Measurements from ENCODE around the gene CDC123. TPM values are rescaled to one million over a fixed set of nuclear protein-coding genes. Genes with fewer than 3 reads are reported as not detected.

Gene CDC123, protein sequence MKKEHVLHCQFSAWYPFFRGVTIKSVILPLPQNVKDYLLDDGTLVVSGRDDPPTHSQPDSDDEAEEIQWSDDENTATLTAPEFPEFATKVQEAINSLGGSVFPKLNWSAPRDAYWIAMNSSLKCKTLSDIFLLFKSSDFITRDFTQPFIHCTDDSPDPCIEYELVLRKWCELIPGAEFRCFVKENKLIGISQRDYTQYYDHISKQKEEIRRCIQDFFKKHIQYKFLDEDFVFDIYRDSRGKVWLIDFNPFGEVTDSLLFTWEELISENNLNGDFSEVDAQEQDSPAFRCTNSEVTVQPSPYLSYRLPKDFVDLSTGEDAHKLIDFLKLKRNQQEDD
- polyA plus RNA-seq (2011; rRNA removed), result 164 and 193 TPM in 2 replicates
- polyA plus RNA-seq (2012; cell fraction: cytosol; rRNA removed), result 134 and 146 TPM in 2 replicates
- polyA plus RNA-seq (2012; cell fraction: nucleus; rRNA removed), result 52.2 and 53.9 TPM in 2 replicates
- polyA plus RNA-seq (2017; fragmentation: RNase III; extraction: RNeasy Plus Mini Kit Qiagen cat#74134 plus additional on column Dnase treatment), result 192 to 196 TPM (median 195 TPM) in 3 replicates
- polyA minus RNA-seq (2011; rRNA and poly(A)+ RNA removed), result 281 and 294 TPM in 2 replicates

DNA sequence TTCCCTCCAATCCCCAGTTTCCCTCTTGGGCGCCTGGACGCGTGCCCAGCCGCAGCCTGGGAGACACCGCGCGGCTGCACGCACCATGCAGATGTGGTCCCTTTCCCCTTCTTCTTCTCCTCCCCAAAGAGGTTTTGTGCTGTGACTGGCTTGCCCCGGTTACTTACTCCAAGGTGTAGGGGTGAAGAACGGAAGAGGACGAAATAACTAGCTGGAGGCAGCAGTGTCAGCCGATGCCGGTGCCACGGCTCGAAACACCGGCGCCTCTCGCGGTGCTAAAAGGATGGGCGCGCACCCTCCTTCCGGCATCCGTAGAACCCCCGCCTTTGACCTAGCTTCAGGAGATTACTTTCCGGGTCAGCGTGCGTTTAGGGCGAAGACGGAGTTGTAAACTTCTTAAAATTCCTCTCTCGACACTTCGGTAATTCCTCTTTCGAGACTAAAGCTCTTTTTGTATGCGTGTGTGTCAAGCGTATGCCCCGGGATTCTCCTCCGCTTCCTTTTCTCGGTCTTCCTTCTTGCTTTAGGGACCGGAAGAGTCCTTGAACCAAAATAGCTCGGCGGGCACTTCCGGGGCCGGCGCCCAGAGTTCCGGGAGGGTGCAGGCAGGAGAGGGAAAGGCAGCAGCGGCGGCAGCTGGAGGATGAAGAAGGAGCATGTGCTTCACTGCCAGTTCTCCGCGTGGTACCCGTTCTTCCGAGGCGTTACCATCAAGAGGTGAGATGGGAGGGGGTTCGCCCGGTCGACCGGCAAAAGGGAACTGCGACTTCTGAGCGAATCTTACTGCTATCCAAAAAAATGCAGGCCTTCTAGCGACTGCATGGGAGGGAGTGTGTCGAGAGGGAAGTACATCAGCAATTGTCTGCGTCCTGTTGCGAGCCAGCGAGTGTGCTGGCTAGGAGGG, at the start of gene CDC123, which contains the start of gene NUDT5:
Gene CDC123 (plus strand): TSS at position 586 of the 904 bp plus-strand sequence. CDS start 58 bp downstream, at position 644.
Gene NUDT5 (minus strand): TSS at position 289 of the 904 bp plus-strand sequence. CDS start 9,600 bp downstream, outside the sequence.
- peak; percentile 97 to 98 for ATAC-seq
- no peak for FAIRE-seq
- peak within 1 kb of the TSS; percentile 87 to 94 for H3K27ac ChIP-seq
- peaks cover 29% of the 10 kb centered on the region for H3K4me1 ChIP-seq
- no peaks in the 10 kb centered on the region for H3K9me3 ChIP-seq
- H3K4me3 ChIP-seq, result peak within 1 kb of the TSS; percentile 77
- ChIA-PET POLR2A (interaction anchor here (0.6 to 1.3 kb wide), 8 partner anchors 10 to 840 kb away, joined by 3 to 5 read pairs (median 4); no protein-coding TSS in a partner anchor), CTCF (interaction anchor here (0.8 to 2.2 kb wide), 6 partner anchors 19 to 904 kb away, joined by 3 to 14 read pairs (median 3); partner anchors contain the start of gene OPTN)
- peak within 1 kb of the TSS; percentile 84 for H3K4me2 ChIP-seq
- DNase-seq (ENCODE audit: low read depth in 1 of 2, low spot score in 1 of 2), result peak; percentile 91 to 93
- 1% methylated on average over 62 of the region's 62 CpGs for WGBS (ENCODE audit: missing lambda C conversion rate)
- TF ChIP-seq, protein P1, sequence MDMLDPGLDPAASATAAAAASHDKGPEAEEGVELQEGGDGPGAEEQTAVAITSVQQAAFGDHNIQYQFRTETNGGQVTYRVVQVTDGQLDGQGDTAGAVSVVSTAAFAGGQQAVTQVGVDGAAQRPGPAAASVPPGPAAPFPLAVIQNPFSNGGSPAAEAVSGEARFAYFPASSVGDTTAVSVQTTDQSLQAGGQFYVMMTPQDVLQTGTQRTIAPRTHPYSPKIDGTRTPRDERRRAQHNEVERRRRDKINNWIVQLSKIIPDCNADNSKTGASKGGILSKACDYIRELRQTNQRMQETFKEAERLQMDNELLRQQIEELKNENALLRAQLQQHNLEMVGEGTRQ (IDR thresholded peaks at IDR 0.05), result 0 out of 2 replicates have a peak, but pooled peaks have one; percentile 11
- no peak; the same call in 1 of the 2 replicates for TF ChIP-seq RFX5 (IDR thresholded peaks at IDR 0.05)
- TF ChIP-seq FOXS1 (CRISPR knock-in tag; IDR thresholded peaks at IDR 0.05), result no peak
- 0 out of 2 replicates have a peak, but pooled peaks have one; percentile 11 for TF ChIP-seq ATOH8 (CRISPR knock-in tag; IDR thresholded peaks at IDR 0.05; ENCODE audit: low read depth)
- TF ChIP-seq TP53 (CRISPR knock-in tag; IDR thresholded peaks at IDR 0.05), result peak; percentile 27; the same call in 1 of the 2 replicates
- peak; percentile 34; the same call in 1 of the 3 replicates for TF ChIP-seq BCL3 (IDR thresholded peaks at IDR 0.05)
- TF ChIP-seq HOXB13 (CRISPR knock-in tag; IDR thresholded peaks at IDR 0.05; ENCODE audit: low read depth), result no peak
- TF ChIP-seq ZFP36 (IDR thresholded peaks at IDR 0.05; ENCODE audit: borderline replicate concordance, partially characterized antibody), result no peak
- TF ChIP-seq CHD4 (IDR thresholded peaks at IDR 0.05; ENCODE audit: borderline replicate concordance), result peak; percentile 93; the same call in 1 of the 2 replicates
- TF ChIP-seq TFCP2L1 (CRISPR knock-in tag; IDR thresholded peaks at IDR 0.05), result no peak
- no peak; a peak in 1 of 5 replicates for TF ChIP-seq RAD21 (conservative IDR thresholded peaks at IDR 0.05 in 1 of 2, IDR thresholded peaks at IDR 0.05 in 1 of 2)
- no peak for TF ChIP-seq SMC3 (IDR thresholded peaks at IDR 0.05)
- TF ChIP-seq SREBF2 (IDR thresholded peaks at IDR 0.05), result no peak
- no peak for TF ChIP-seq EHF (CRISPR knock-in tag; IDR thresholded peaks at IDR 0.05)
- TF ChIP-seq CEBPB (IDR thresholded peaks at IDR 0.05), result peak in 1 of 2 experiments; percentile 17; a peak in 1 of 4 replicates
- TF ChIP-seq, protein P2, sequence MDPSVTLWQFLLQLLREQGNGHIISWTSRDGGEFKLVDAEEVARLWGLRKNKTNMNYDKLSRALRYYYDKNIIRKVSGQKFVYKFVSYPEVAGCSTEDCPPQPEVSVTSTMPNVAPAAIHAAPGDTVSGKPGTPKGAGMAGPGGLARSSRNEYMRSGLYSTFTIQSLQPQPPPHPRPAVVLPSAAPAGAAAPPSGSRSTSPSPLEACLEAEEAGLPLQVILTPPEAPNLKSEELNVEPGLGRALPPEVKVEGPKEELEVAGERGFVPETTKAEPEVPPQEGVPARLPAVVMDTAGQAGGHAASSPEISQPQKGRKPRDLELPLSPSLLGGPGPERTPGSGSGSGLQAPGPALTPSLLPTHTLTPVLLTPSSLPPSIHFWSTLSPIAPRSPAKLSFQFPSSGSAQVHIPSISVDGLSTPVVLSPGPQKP (IDR thresholded peaks at IDR 0.05; ENCODE audit: low read depth, low read length), result no peak
- peak; percentile 37 for TF ChIP-seq GATA3 (IDR thresholded peaks at IDR 0.05; ENCODE audit: borderline replicate concordance)
- TF ChIP-seq ZNF302 (CRISPR knock-in tag; IDR thresholded peaks at IDR 0.05), result no peak
- TF ChIP-seq PHF8 (IDR thresholded peaks at IDR 0.05; ENCODE audit: borderline replicate concordance, low read depth), result peak; percentile 79; the same call in 1 of the 2 replicates
- peak; percentile 49; the same call in 1 of the 2 replicates for TF ChIP-seq PBX3 (IDR thresholded peaks at IDR 0.05)
- TF ChIP-seq FOSL2 (IDR thresholded peaks at IDR 0.05), result no peak
- TF ChIP-seq FOSL2 (CRISPR knock-in tag; IDR thresholded peaks at IDR 0.05), result no peak
- TF ChIP-seq HDAC2 (IDR thresholded peaks at IDR 0.05), result no peak
- no peak for TF ChIP-seq ZC3H11A (IDR thresholded peaks at IDR 0.05)
- TF ChIP-seq JUN (IDR thresholded peaks at IDR 0.05), result peak; percentile 84 to 91
- TF ChIP-seq CBX8 (IDR thresholded peaks at IDR 0.05), result no peak
- no peak for TF ChIP-seq NFE2L2 (conservative IDR thresholded peaks at IDR 0.05; ENCODE audit: low read length)
- no peak for TF ChIP-seq EHMT2 (IDR thresholded peaks at IDR 0.05; ENCODE audit: low read depth)
- TF ChIP-seq ESRRA (IDR thresholded peaks at IDR 0.05; ENCODE audit: borderline replicate concordance, low read length), result no peak
- TF ChIP-seq KDM5A (IDR thresholded peaks at IDR 0.05), result peak; percentile 90
- TF ChIP-seq, protein P3, sequence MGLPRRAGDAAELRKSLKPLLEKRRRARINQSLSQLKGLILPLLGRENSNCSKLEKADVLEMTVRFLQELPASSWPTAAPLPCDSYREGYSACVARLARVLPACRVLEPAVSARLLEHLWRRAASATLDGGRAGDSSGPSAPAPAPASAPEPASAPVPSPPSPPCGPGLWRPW (IDR thresholded peaks at IDR 0.05), result no peak
- TF ChIP-seq KDM1A (IDR thresholded peaks at IDR 0.05; ENCODE audit: low read depth), result no peak
- no peak for TF ChIP-seq JUNB (IDR thresholded peaks at IDR 0.05)
